ENCODE measurements around the gene STRN4. TPM values are rescaled to one million over a fixed set of nuclear protein-coding genes. Genes with fewer than 3 reads are reported as not detected.

STRN4 gene
- total and polyA plus RNA-seq, 2 experiments from 2014 or later, result 98.4 to 144 TPM

DNA sequence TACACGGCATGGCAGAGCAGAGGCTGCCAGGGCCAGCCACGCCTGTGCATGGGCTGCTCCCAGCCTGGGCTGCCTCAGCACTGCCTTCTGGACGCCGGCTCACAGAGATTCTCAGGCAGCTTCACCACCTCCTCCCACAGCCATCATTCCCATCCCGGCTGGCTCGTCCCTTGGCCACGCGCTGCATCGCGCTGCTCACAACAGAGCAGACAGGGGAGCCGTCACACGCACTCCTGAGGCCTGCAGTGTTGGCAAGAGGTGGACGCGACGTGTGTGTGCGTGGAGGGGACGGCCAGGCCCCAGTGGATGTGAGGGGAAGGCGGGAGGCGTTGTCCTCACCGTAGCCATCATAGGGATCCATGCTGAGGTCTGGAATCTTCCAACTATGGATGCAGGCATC lies 21.8 kb downstream of the STRN4 start:
- TF ChIP-seq, protein P1, sequence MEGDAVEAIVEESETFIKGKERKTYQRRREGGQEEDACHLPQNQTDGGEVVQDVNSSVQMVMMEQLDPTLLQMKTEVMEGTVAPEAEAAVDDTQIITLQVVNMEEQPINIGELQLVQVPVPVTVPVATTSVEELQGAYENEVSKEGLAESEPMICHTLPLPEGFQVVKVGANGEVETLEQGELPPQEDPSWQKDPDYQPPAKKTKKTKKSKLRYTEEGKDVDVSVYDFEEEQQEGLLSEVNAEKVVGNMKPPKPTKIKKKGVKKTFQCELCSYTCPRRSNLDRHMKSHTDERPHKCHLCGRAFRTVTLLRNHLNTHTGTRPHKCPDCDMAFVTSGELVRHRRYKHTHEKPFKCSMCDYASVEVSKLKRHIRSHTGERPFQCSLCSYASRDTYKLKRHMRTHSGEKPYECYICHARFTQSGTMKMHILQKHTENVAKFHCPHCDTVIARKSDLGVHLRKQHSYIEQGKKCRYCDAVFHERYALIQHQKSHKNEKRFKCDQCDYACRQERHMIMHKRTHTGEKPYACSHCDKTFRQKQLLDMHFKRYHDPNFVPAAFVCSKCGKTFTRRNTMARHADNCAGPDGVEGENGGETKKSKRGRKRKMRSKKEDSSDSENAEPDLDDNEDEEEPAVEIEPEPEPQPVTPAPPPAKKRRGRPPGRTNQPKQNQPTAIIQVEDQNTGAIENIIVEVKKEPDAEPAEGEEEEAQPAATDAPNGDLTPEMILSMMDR (IDR thresholded peaks at IDR 0.05; ENCODE audit: low read depth, low read length), result no peak
- no peak for DNase-seq (ENCODE audit: low read depth in 1 of 2, low spot score in 1 of 2)
- Histone ChIP-seq H3K4me3 (no peak overlapping the region), H3K9me3 (ENCODE audit: low read depth) (no peaks in the 10 kb centered on the region), H3K36me3 (peaks cover 54% of the 10 kb centered on the region), H3K27me3 (no peaks in the 10 kb centered on the region), H3K27ac (no peak overlapping the region), H3K4me1 (ENCODE audit: low read depth) (no peaks in the 10 kb centered on the region)

- H3K36me3 ChIP-seq, result peaks cover 52% of the 10 kb centered on the region
- H3K4me1 ChIP-seq (ENCODE audit: low read depth), result no peaks in the 10 kb centered on the region
These were observed 22.8 kb downstream of the STRN4 start for GRCh38 chr19:46723471-46723870.

DNA sequence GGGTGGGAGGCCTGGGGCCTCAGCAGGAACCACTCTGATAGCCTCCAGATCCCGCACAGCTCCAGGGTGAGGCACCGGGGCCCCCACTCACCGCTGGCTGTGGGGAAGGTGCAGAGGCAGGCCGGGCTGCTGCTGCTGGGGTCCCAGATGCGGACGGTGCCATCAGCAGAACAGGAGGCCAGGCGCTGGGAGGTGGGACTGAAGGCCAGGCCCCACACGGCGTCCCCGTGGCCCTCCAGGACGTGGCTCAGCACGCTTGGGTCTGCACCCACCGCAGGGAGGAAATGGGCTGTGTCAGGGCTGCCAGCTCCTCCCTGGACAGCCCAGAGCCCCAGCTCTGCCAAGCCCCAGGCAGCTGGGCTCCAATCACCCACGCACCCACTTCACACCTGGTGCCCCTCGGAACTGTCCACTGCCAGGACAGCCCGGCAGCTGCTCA lies 23.2 kb downstream of the STRN4 start:
- DNase-seq (ENCODE audit: low read depth in 1 of 2, low spot score in 1 of 2), result no peak
- H3K27me3 ChIP-seq, result no peaks in the 10 kb centered on the region
- TF ChIP-seq, protein P1 (IDR thresholded peaks at IDR 0.05; ENCODE audit: low read depth, low read length), result no peak
- no peaks in the 10 kb centered on the region for H3K9me3 ChIP-seq (ENCODE audit: low read depth)
- H3K4me1 ChIP-seq (ENCODE audit: low read depth), result no peaks in the 10 kb centered on the region
- H3K27ac ChIP-seq, result no peak overlapping the region
- no peak overlapping the region for H3K4me3 ChIP-seq
- H3K36me3 ChIP-seq, result peaks cover 49% of the 10 kb centered on the region

More at GRCh38 chr19:46723471-46723870, 22.8 kb downstream of the STRN4 start:
- H3K27ac ChIP-seq, result no peak overlapping the region
- H3K4me3 ChIP-seq, result no peak overlapping the region
- H3K9me3 ChIP-seq (ENCODE audit: low read depth), result no peaks in the 10 kb centered on the region
- DNase-seq (ENCODE audit: low read depth in 1 of 2, low spot score in 1 of 2), result no peak
- TF ChIP-seq, protein P1 (IDR thresholded peaks at IDR 0.05; ENCODE audit: low read depth, low read length), result no peak
- no peaks in the 10 kb centered on the region for H3K27me3 ChIP-seq

- H3K4me1 ChIP-seq (ENCODE audit: low read depth), result no peaks in the 10 kb centered on the region
- no peak overlapping the region for H3K4me3 ChIP-seq
- H3K27ac ChIP-seq, result no peak overlapping the region
- peaks cover 44% of the 10 kb centered on the region for H3K36me3 ChIP-seq
- H3K27me3 ChIP-seq, result no peaks in the 10 kb centered on the region
- no peaks in the 10 kb centered on the region for H3K9me3 ChIP-seq (ENCODE audit: low read depth)
- TF ChIP-seq, protein P1 (IDR thresholded peaks at IDR 0.05; ENCODE audit: low read depth, low read length), result no peak
- no peak for DNase-seq (ENCODE audit: low read depth in 1 of 2, low spot score in 1 of 2)
These were observed 23.7 kb downstream of the STRN4 start for GRCh38 chr19:46722421-46723022.

DNA sequence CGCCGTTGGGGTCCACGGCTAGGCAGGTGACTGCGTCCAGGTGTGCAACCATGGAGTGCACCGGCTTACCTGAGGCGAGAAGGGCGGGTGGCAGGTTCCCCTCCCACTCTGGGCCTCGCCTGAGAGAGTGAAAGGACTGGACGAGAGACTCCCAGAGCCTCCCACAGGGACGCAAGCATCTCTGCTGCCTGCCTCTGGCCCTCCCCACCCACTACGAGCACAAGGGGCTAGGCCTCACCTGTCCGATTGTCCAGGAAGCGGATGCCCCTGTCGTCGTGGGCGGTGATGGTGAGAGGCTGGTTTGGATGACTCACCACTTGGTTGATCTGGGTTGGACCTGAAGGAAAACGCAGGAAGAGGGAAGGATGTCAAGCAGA lies 24.3 kb downstream of the STRN4 start:
- TF ChIP-seq, protein P1 (IDR thresholded peaks at IDR 0.05; ENCODE audit: low read depth, low read length), result no peak
- Histone ChIP-seq H3K36me3 (peaks cover 39% of the 10 kb centered on the region), H3K4me1 (ENCODE audit: low read depth) (no peaks in the 10 kb centered on the region), H3K9me3 (ENCODE audit: low read depth) (no peaks in the 10 kb centered on the region), H3K27me3 (no peaks in the 10 kb centered on the region), H3K4me3 (no peak overlapping the region), H3K27ac (no peak overlapping the region)
- DNase-seq (ENCODE audit: low read depth in 1 of 2, low spot score in 1 of 2), result no peak
